GOT3 (cell line): ENCODE data around the gene ZIM2.

ENCODE experiments used
- DNase-seq: peaks from one replicate; lab custom pipeline; 2025; ENCODE audit warnings: mixed read lengths; lab: John Stamatoyannopoulos, UW

ZIM2 gene

GRCh38 chr19:56838909-56839651, 1.4 kb downstream of the ZIM2 start:
- no peak for DNase-seq

- DNase-seq = no peak
Observed at GRCh38 chr19:56838024-56838908, 2.3 kb downstream of the ZIM2 start.

GRCh38 chr19:56837492-56838023, 3.0 kb downstream of the ZIM2 start:
- no peak for DNase-seq

GRCh38 chr19:56837004-56837403, 3.5 kb downstream of the ZIM2 start:
- no peak for DNase-seq

- DNase-seq = no peak
Observed at GRCh38 chr19:56836059-56836458, 4.5 kb downstream of the ZIM2 start.

- no peak for DNase-seq
Observed at GRCh38 chr19:56835401-56835800, 5.1 kb downstream of the ZIM2 start.

GRCh38 chr19:56834564-56835375, 5.8 kb downstream of the ZIM2 start:
- no peak for DNase-seq

- no peak for DNase-seq
Observed at GRCh38 chr19:56832352-56832928, 8.1 kb downstream of the ZIM2 start.

GRCh38 chr19:56831255-56831654, 9.3 kb downstream of the ZIM2 start:
- DNase-seq = no peak

- DNase-seq = no peak
Observed at GRCh38 chr19:56829596-56829995, 10.9 kb downstream of the ZIM2 start.

GRCh38 chr19:56827708-56828107, 12.8 kb downstream of the ZIM2 start:
- no peak for DNase-seq

- DNase-seq = no peak
Observed at GRCh38 chr19:56823956-56824355, 16.6 kb downstream of the ZIM2 start.

GRCh38 chr19:56823417-56823816, 17.1 kb downstream of the ZIM2 start:
- DNase-seq = no peak

- DNase-seq = no peak
Observed at GRCh38 chr19:56822755-56823154, 17.8 kb downstream of the ZIM2 start.

- no peak for DNase-seq
Observed at GRCh38 chr19:56821675-56822074, 18.9 kb downstream of the ZIM2 start.

GRCh38 chr19:56821209-56821608, 19.3 kb downstream of the ZIM2 start:
- no peak for DNase-seq

- no peak for DNase-seq
Observed at GRCh38 chr19:56819166-56819565, 21.4 kb downstream of the ZIM2 start.

GRCh38 chr19:56814656-56815055, 25.9 kb downstream of the ZIM2 start:
- no peak for DNase-seq

- DNase-seq = no peak
Observed at GRCh38 chr19:56813531-56813930, 27.0 kb downstream of the ZIM2 start.

GRCh38 chr19:56811480-56811879, 29.0 kb downstream of the ZIM2 start:
- DNase-seq = no peak

- DNase-seq = no peak
Observed at GRCh38 chr19:56810260-56810659, 30.3 kb downstream of the ZIM2 start.
